Thyroid gland (tissue), 4 donors: ENCODE measurements around the gene NEMF. TPM values are rescaled to one million over a fixed set of nuclear protein-coding genes. Genes with fewer than 3 reads are reported as not detected.

Experiments
- DNase-seq, 2 donors: peaks; one replicate each; pipeline ENCODE4 v3.0.0-alpha.2; 2019
- H3K27ac ChIP-seq, 3 donors: fragments of 200-600 bp; sonication (generic); 1 replicate in 2 of 3; 2 replicates in 1 of 3; pipeline ENCODE4 v1.5.1; 2016 to 2019; ENCODE audit warnings: mild to moderate bottlenecking in 1 of 3, moderate library complexity in 1 of 3
- H3K27me3 ChIP-seq: fragments of 200-600 bp; sonication (generic); one replicate; pipeline ENCODE4 v1.5.1; 2019
- H3K36me3 ChIP-seq, 2 donors: fragments of 200-600 bp; sonication (generic); one replicate each; pipeline ENCODE4 v1.5.1; 2016 to 2019
- H3K4me1 ChIP-seq, 2 donors: fragments of 200-600 bp; sonication (generic); one replicate each; pipeline ENCODE4 v1.5.1; 2017 to 2019
- H3K4me3 ChIP-seq, 3 donors: fragments of 200-600 bp; sonication (generic); replicated peaks in 1 of 3; 1 replicate in 2 of 3; 2 replicates in 1 of 3; pipeline ENCODE4 v1.5.1; 2016; ENCODE audit warnings: mild to moderate bottlenecking in 1 of 3
- H3K9me3 ChIP-seq: fragments of 200-600 bp; sonication (generic); one replicate; pipeline ENCODE4 v1.5.1; 2017
- CTCF ChIP-seq, 6 experiments: fragments of 200-600 bp in 3 of 6; fragments of 450-650 bp in 3 of 6; sonication (generic) in 3 of 6; IDR thresholded peaks; one replicate each; pipeline ENCODE4 v1.5.1; 2016 to 2019; ENCODE audit warnings: antibody characterized with exemption in 6 of 6, mild to moderate bottlenecking in 2 of 6, inconsistent platforms in 1 of 6, moderate library complexity in 1 of 6
- POLR2A ChIP-seq, 2 donors: fragments of 450-650 bp; IDR thresholded peaks; one replicate each; pipeline ENCODE4 v1.6.1; 2017; ENCODE audit warnings: antibody characterized with exemption in 2 of 2, mild to moderate bottlenecking in 2 of 2, moderate library complexity in 1 of 2
- WGBS, 2 donors: methylation state at CpG; one replicate each; pipeline ENCODE4 v1.1.5; 2017; 5-methylcytosine and 5-hydroxymethylcytosine counted together
- intact Hi-C: fragments of 100-400 bp; cut with DNase I; formaldehyde crosslinking; loops from one replicate; pipeline ENCODE4 v1.15.1; 2023
- total RNA-seq, 4 donors: library from RNA; depleted of rRNA; stranded (reverse); fragments of >200 nt; gene quantifications; one replicate each; pipeline ENCODE4 v1.2.3, GENCODE V29; 2016

The NEMF gene
- total RNA-seq = 100 to 1,000 TPM in 3 of 4 donors, 10 to 100 TPM in 1; 93.9 to 170 (median 118) TPM

- H3K4me1 ChIP-seq = peaks cover 5 to 23% of the 10 kb centered on the region in 2 donors
- DNase-seq = peak; percentile 81 to 86
- H3K27ac ChIP-seq = peak within 1 kb of the TSS; percentile 43 to 82 (median 75)
- H3K27me3 ChIP-seq = no peaks in the 10 kb centered on the region
- TF ChIP-seq POLR2A (IDR thresholded peaks at IDR 0.05) (peak in 1 of 2 donors; percentile 78), CTCF (IDR thresholded peaks at IDR 0.05) (peak; percentile 44 to 96 (median 80))
- intact Hi-C loops = no loop called here
- peaks cover 8 to 10% of the 10 kb centered on the region in 2 donors for H3K36me3 ChIP-seq
- peak within 1 kb of the TSS; percentile 9 to 79 (median 51) for H3K4me3 ChIP-seq
- 0 to 1% methylated on average over 35 of the region's 49 CpGs for WGBS, 2 donors
- no peaks in the 10 kb centered on the region for H3K9me3 ChIP-seq
Observed at GRCh38 chr14:49852301-49853157, at the start of gene NEMF. TSS of gene NEMF (minus strand) at chr14:49852788. CDS start at chr14:49852753, 35 bp downstream.

GRCh38 chr14:49900973-49901372, 48.4 kb upstream of the NEMF start:
- WGBS, 2 donors = 97% methylated on average over 1 of the region's 1 CpG
- no peak for DNase-seq
- no peaks in the 10 kb centered on the region for H3K27me3 ChIP-seq
- no peaks in the 10 kb centered on the region for H3K9me3 ChIP-seq
- no peak for TF ChIP-seq CTCF (IDR thresholded peaks at IDR 0.05)
- TF ChIP-seq POLR2A (IDR thresholded peaks at IDR 0.05) = no peak
- no peak overlapping the region for H3K4me3 ChIP-seq
- H3K27ac ChIP-seq = no peak overlapping the region
- peaks cover 17 to 20% of the 10 kb centered on the region in 2 donors for H3K4me1 ChIP-seq
- intact Hi-C loops = no loop called here
- no peaks in the 10 kb centered on the region for H3K36me3 ChIP-seq

GRCh38 chr14:49898485-49898884, 45.9 kb upstream of the NEMF start:
- Histone ChIP-seq H3K4me1 (peaks cover 29 to 31% of the 10 kb centered on the region in 2 donors), H3K27me3 (no peaks in the 10 kb centered on the region), H3K27ac (peak overlapping the region; percentile 7 to 51 (median 11)), H3K4me3 (no peak overlapping the region), H3K9me3 (no peaks in the 10 kb centered on the region), H3K36me3 (peaks cover 0 to 11% of the 10 kb centered on the region in 2 donors)
- TF ChIP-seq POLR2A (IDR thresholded peaks at IDR 0.05) = no peak
- no peak for TF ChIP-seq CTCF (IDR thresholded peaks at IDR 0.05)
- intact Hi-C loops = no loop called here
- no peak for DNase-seq
- WGBS, 2 donors = 77 to 79% methylated on average over 2 of the region's 2 CpGs

GRCh38 chr14:49897965-49898364, 45.4 kb upstream of the NEMF start:
- 26 to 33% methylated on average over 1 of the region's 1 CpG for WGBS, 2 donors
- DNase-seq = peak; percentile 23 to 43
- Histone ChIP-seq H3K9me3 (no peaks in the 10 kb centered on the region), H3K27ac (peak overlapping the region; percentile 16 to 51 (median 18)), H3K4me3 (no peak overlapping the region), H3K36me3 (peaks cover 0 to 11% of the 10 kb centered on the region in 2 donors), H3K27me3 (no peaks in the 10 kb centered on the region), H3K4me1 (peaks cover 29 to 31% of the 10 kb centered on the region in 2 donors)
- TF ChIP-seq POLR2A (IDR thresholded peaks at IDR 0.05) = no peak
- no peak for TF ChIP-seq CTCF (IDR thresholded peaks at IDR 0.05)
- intact Hi-C loops = no loop called here

- H3K27me3 ChIP-seq = no peaks in the 10 kb centered on the region
- no peak for DNase-seq
- H3K36me3 ChIP-seq = peaks cover 0 to 11% of the 10 kb centered on the region in 2 donors
- no peak for TF ChIP-seq CTCF (IDR thresholded peaks at IDR 0.05)
- TF ChIP-seq POLR2A (IDR thresholded peaks at IDR 0.05) = no peak
- peak overlapping the region; percentile 16 to 51 (median 18) for H3K27ac ChIP-seq
- WGBS, 2 donors = 60 to 72% methylated on average over 1 of the region's 1 CpG
- peaks cover 29 to 31% of the 10 kb centered on the region in 2 donors for H3K4me1 ChIP-seq
- H3K9me3 ChIP-seq = no peaks in the 10 kb centered on the region
- intact Hi-C loops = no loop called here
- no peak overlapping the region for H3K4me3 ChIP-seq
Observed at GRCh38 chr14:49897414-49897813, 44.8 kb upstream of the NEMF start.
